Activated CD4-positive, alpha-beta T cell treated with anti-CD3 and anti-CD28 coated beads, Interleukin-2, amount 50 U/mL, for 24 hours (primary cell): ENCODE data around the gene GABARAP.

ENCODE experiments used
- DNase-seq, 2 donors: peaks; one replicate each; pipeline ENCODE4 v3.0.0-alpha.2; 2020; ENCODE audit warnings: low read depth in 1 of 2, low spot score in 1 of 2

The GABARAP gene

GRCh38 chr17:7241090-7241733 is 1.0 kb downstream of the GABARAP start:
- no peak for DNase-seq

- no peak for DNase-seq
Measured at GRCh38 chr17:7240375-7240774, 1.9 kb downstream of the GABARAP start.

GRCh38 chr17:7239091-7240027 is 2.9 kb downstream of the GABARAP start, which contains the start of gene PHF23:
Gene PHF23, minus strand, starts transcription at chr17:7239457. Its CDS starts 178 bp downstream, at chr17:7239279.
- peak; percentile 94 to 98 for DNase-seq

- DNase-seq = no peak
Measured at GRCh38 chr17:7238420-7239090, 3.7 kb downstream of the GABARAP start.

GRCh38 chr17:7237761-7238419 is 4.4 kb downstream of the GABARAP start:
- peak; percentile 70 to 83 for DNase-seq

GRCh38 chr17:7237266-7237760 is 4.9 kb downstream of the GABARAP start:
- DNase-seq = no peak

GRCh38 chr17:7236808-7237207 is 5.4 kb downstream of the GABARAP start:
- no peak for DNase-seq

GRCh38 chr17:7235693-7236665 is 6.3 kb downstream of the GABARAP start:
- DNase-seq = no peak

- DNase-seq = peak; percentile 88 to 92
Measured at GRCh38 chr17:7234083-7234951, 7.9 kb downstream of the GABARAP start, which contains the start of gene DVL2. Gene DVL2, minus strand, starts transcription at chr17:7234517. Its CDS starts 255 bp downstream, at chr17:7234262.

- DNase-seq = no peak
Measured at GRCh38 chr17:7233701-7234082, 8.6 kb downstream of the GABARAP start.

- no peak for DNase-seq
Measured at GRCh38 chr17:7232114-7232513, 10.1 kb downstream of the GABARAP start.

- DNase-seq = no peak
Measured at GRCh38 chr17:7229504-7229903, 12.7 kb downstream of the GABARAP start.

GRCh38 chr17:7228920-7229319 is 13.3 kb downstream of the GABARAP start:
- no peak for DNase-seq

GRCh38 chr17:7226721-7227710 is 15.2 kb downstream of the GABARAP start:
- DNase-seq = no peak

- DNase-seq = no peak
Measured at GRCh38 chr17:7225711-7226331, 16.4 kb downstream of the GABARAP start.

GRCh38 chr17:7224661-7225111 is 17.6 kb downstream of the GABARAP start:
- no peak for DNase-seq

GRCh38 chr17:7224110-7224509 is 18.1 kb downstream of the GABARAP start:
- DNase-seq = no peak
